ENCODE results near the gene MSH6. TPM values are rescaled to one million over a fixed set of nuclear protein-coding genes. Genes with fewer than 3 reads are reported as not detected.

MSH6 gene
- total RNA-seq, 1 donor from 2014 or later: 48.5 TPM

GRCh38 chr2:47778698-47779425 is 4.1 kb upstream of the MSH6 start:
- FAIRE-seq: no peak
- DNase-seq (ENCODE audit: low spot score in 2 of 2): no peak

- DNase-seq (ENCODE audit: low spot score in 2 of 2) (no peak), FAIRE-seq (no peak)
Measured at GRCh38 chr2:47779426-47779790, 3.5 kb upstream of the MSH6 start.

DNA sequence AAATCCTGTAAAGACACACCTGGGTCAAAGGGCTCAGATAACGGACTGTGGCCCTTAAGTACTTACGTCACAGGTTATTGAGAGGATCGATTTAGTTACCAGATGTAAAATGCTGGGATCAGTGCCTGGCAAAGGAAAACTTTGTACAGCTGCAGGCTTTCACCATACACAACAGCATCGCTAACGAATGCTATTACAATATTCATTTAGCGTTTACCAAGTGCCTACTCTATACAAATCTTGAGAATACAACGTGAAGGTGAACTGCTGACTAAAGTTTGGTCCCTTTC is 619 bp upstream of the MSH6 start:
- DNase-seq (ENCODE audit: low spot score in 2 of 2): no peak
- FAIRE-seq: no peak

- DNase-seq (ENCODE audit: low spot score in 2 of 2) (peak; percentile 54 to 68), FAIRE-seq (no peak)
Measured at GRCh38 chr2:47783486-47784351, 774 bp downstream of the MSH6 start.

- DNase-seq (ENCODE audit: low spot score in 2 of 2) (no peak), FAIRE-seq (no peak)
Measured at GRCh38 chr2:47784352-47784851, 1.5 kb downstream of the MSH6 start.

- FAIRE-seq (no peak), DNase-seq (ENCODE audit: low spot score in 2 of 2) (no peak)
Measured at GRCh38 chr2:47785986-47786385, 3.0 kb downstream of the MSH6 start.

- DNase-seq (ENCODE audit: low spot score in 2 of 2) (no peak), FAIRE-seq (no peak)
Measured at GRCh38 chr2:47796090-47796697, 13.2 kb downstream of the MSH6 start.

GRCh38 chr2:47798631-47799030 is 15.7 kb downstream of the MSH6 start:
- FAIRE-seq: no peak
- DNase-seq (ENCODE audit: low spot score in 2 of 2): no peak

GRCh38 chr2:47799031-47799609 is 16.2 kb downstream of the MSH6 start:
- FAIRE-seq (no peak), DNase-seq (ENCODE audit: low spot score in 2 of 2) (no peak)

- DNase-seq (ENCODE audit: low spot score in 2 of 2) (no peak), FAIRE-seq (no peak)
Measured at GRCh38 chr2:47801118-47801517, 18.2 kb downstream of the MSH6 start.

GRCh38 chr2:47803363-47803762 is 20.4 kb downstream of the MSH6 start:
- FAIRE-seq (no peak), DNase-seq (ENCODE audit: low spot score in 2 of 2) (no peak)

GRCh38 chr2:47803770-47804169 is 20.8 kb downstream of the MSH6 start:
- no peak for DNase-seq (ENCODE audit: low spot score in 2 of 2)
- FAIRE-seq: no peak

GRCh38 chr2:47805850-47806249 is 22.9 kb downstream of the MSH6 start:
- FAIRE-seq: no peak
- DNase-seq (ENCODE audit: low spot score in 2 of 2): no peak

DNA sequence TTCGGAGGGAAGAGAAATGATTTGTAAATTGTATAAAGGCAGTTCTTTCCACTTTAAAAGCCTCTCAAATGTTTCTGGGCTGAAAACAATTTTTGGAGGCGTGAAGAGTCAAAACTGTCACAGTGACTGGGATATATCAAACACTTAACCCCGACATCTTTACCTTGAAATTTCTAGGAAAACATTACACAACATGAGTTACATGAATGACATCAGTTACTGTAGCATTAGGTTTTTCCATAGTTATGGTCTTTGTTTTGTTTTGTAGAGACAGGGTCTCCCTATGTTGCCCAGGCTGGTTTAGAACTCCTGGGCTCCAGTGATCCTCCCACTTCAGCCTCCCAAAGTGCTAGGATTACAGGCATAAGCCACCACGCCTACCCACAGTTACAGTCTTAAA is 25.7 kb downstream of the MSH6 start:
- no peak for FAIRE-seq
- no peak for DNase-seq (ENCODE audit: low spot score in 2 of 2)

- FAIRE-seq (no peak), DNase-seq (ENCODE audit: low spot score in 2 of 2) (no peak)
Measured at GRCh38 chr2:47809903-47810302, 27.0 kb downstream of the MSH6 start.

DNA sequence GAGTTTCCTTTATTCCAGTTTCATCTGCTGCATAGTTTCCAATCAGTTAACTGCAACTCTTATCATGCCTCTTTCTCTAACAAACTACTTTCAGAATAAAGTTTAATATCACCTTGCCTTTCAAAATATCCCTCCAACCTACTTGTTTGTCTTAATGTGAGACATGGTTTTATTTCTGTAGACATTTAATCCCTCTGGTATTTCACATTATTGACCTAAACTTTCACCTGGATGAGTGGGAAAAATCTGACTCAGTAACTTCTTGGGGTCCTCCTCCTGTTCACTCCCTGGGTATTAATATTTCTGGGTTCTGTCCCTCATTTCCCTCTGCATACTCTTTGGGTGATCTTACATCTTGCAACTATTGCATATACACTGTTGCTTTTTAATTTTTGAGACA is 27.9 kb downstream of the MSH6 start:
- FAIRE-seq (no peak), DNase-seq (ENCODE audit: low spot score in 2 of 2) (no peak)

DNA sequence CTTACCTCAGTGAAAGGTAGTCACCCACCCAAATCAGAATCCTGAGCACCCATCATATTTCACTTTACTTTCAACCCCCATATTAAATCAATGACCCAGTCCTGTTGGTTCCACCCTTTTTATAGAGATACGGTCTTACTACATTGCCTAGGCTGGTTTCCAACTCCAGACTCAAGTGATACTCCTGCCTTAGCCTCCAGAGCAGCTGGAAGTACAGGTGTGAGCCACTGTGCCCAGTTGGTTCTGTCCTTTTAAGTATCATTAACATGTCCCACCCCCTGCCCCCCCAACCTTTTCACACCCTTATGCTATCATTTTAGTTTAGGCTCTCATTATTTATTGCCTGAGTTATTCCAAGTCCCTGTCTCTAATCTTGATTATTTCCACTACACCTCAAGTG is 28.7 kb downstream of the MSH6 start:
- FAIRE-seq: no peak
- DNase-seq (ENCODE audit: low spot score in 2 of 2): no peak

GRCh38 chr2:47815764-47816163 is 32.8 kb downstream of the MSH6 start:
- FAIRE-seq: no peak
- DNase-seq (ENCODE audit: low spot score in 2 of 2): no peak

GRCh38 chr2:47818777-47819176 is 35.8 kb downstream of the MSH6 start:
- no peak for FAIRE-seq
- no peak for DNase-seq (ENCODE audit: low spot score in 2 of 2)

DNA sequence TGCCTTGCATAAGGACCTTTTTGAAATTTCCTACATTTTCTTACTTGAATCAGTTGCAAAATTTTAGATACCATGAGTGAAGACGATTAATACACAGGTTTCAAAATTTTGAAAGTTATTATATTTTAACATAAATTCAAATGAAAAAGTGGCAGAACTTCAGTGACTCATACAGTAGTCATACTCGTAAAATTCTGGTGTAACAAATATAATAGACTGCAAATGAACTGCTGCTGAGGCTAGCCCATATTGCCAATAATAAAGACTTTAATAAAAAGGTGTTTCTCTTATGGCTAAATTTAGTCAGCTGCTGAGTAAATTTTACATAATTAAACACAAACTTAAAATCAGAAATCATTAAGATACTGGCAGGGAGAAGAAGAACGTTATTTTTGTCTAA is 36.9 kb downstream of the MSH6 start:
- DNase-seq (ENCODE audit: low spot score in 2 of 2) (no peak), FAIRE-seq (no peak)

DNA sequence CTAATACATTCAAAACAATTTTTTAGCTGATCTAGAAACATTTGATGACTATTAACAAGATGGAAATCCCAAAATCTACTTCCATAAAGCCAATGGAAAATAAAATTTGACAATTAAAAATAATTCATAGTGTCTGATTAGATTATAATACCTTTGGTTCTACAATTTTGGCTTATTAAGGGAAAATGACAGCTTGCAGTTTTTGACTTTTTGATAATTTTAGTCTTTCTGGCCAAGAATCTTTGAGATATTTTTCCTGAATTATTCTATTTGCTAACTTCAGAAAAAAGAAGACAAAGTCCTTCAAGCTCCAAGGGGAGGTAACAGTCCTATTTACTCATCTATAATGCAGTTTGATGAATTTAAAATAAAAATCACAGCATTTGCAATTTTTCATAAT is 39.6 kb downstream of the MSH6 start:
- FAIRE-seq (no peak), DNase-seq (ENCODE audit: low spot score in 2 of 2) (no peak)

All from frontal cortex (tissue), 4 donors.